Natural killer cell (primary cell): ENCODE data around the gene NID1. TPM values are rescaled to one million over a fixed set of nuclear protein-coding genes. Genes with fewer than 3 reads are reported as not detected.

Source experiments
- ATAC-seq, 3 donors: fragments of 150-1000 bp in 2 of 3; fragments of 200-7000 bp in 1 of 3; cut with Tn5 transposase; 1 replicate in 1 of 3; 2 replicates in 2 of 3; pipeline ENCODE4 v1.10.0; 2021; ENCODE audit warnings: mild to moderate bottlenecking in 2 of 3, moderate library complexity in 2 of 3
- DNase-seq, 2 donors: peaks; one replicate each; pipeline versions ENCODE4 v3.0.0 to v3.0.0-alpha.2; 2013 to 2021; ENCODE audit warnings: mixed read lengths in 1 of 2
- H3K27ac ChIP-seq: one replicate; pipeline ENCODE4 v1.5.1; 2013; ENCODE audit warnings: mild to moderate bottlenecking, low read length
- H3K27me3 ChIP-seq: one replicate; pipeline ENCODE4 v1.6.1; 2013; ENCODE audit warnings: low read length; ENCODE audit not compliant: control insufficient read depth, insufficient read depth
- H3K36me3 ChIP-seq: one replicate; pipeline ENCODE4 v1.6.1; 2013; ENCODE audit warnings: low read length; ENCODE audit not compliant: control insufficient read depth, insufficient read depth
- H3K4me1 ChIP-seq: one replicate; pipeline ENCODE4 v1.6.1; 2013; ENCODE audit warnings: low read length; ENCODE audit not compliant: control insufficient read depth, insufficient read depth
- H3K4me3 ChIP-seq: one replicate; pipeline ENCODE4 v1.5.1; 2013; ENCODE audit warnings: low read length
- H3K9me3 ChIP-seq: one replicate; pipeline ENCODE4 v1.6.1; 2013; ENCODE audit warnings: low read length; ENCODE audit not compliant: control insufficient read depth, insufficient read depth
- H3K27ac Mint-ChIP-seq, 2 donors: one replicate each; pipeline ENCODE4 v1.8.0; 2022; ENCODE audit warnings: mild to moderate bottlenecking in 2 of 2, mixed read lengths in 2 of 2, moderate library complexity in 1 of 2
- H3K27me3 Mint-ChIP-seq, 2 donors: one replicate each; pipeline ENCODE4 v1.8.0; 2022; ENCODE audit warnings: low read depth in 2 of 2, mixed read lengths in 2 of 2
- H3K36me3 Mint-ChIP-seq: one replicate; pipeline ENCODE4 v1.8.0; 2022; ENCODE audit warnings: mixed read lengths
- H3K4me1 Mint-ChIP-seq, 2 donors: one replicate each; pipeline ENCODE4 v1.8.0; 2022; ENCODE audit warnings: mixed read lengths in 2 of 2
- H3K4me3 Mint-ChIP-seq: one replicate; pipeline ENCODE4 v1.8.0; 2022; ENCODE audit warnings: mild to moderate bottlenecking, moderate library complexity, mixed read lengths
- H3K9me3 Mint-ChIP-seq, 2 donors: one replicate each; pipeline ENCODE4 v1.8.0; 2022; ENCODE audit warnings: mixed read lengths in 2 of 2
- CTCF ChIP-seq: fragments of 200-600 bp; IDR thresholded peaks from one replicate; pipeline ENCODE4 v1.8.0; 2022; ENCODE audit warnings: antibody characterized with exemption
- WGBS: methylation state at CpG from one replicate; pipeline ENCODE4 v1.1.7; 2013; ENCODE audit warnings: missing lambda C conversion rate; ENCODE audit not compliant: insufficient coverage; 5-methylcytosine and 5-hydroxymethylcytosine counted together
- intact Hi-C: fragments of 100-400 bp; cut with micrococcal nuclease; formaldehyde crosslinking; loops from one replicate; pipeline ENCODE4 v1.14.2; 2022
- total RNA-seq, 4 donors: library from RNA; stranded (reverse); fragments of 120-200 nt in 1 of 4; gene quantifications; one replicate each; pipeline versions ENCODE4 v1.2.3 to v1.2.4, GENCODE V29; 2013 to 2022

The NID1 gene
- total RNA-seq, 3 donors from 2014 or later (not counting 1 experiment from before 2014, with no cell fraction given), result 0.32 to 0.92 (median 0.85) TPM

GRCh38 chr1:235938709-235939479, 126.0 kb downstream of the NID1 start:
- H3K27me3 ChIP-seq, result no peaks in the 10 kb centered on the region
- no peaks in the 10 kb centered on the region for H3K9me3 ChIP-seq
- H3K4me3 Mint-ChIP-seq, result peak overlapping the region; percentile 80
- H3K36me3 Mint-ChIP-seq, result no peaks in the 10 kb centered on the region
- intact Hi-C loops, result loop anchor here (5.0 kb wide), 1 partner anchor 72 kb away; the partner anchor contains the start of gene LYST
- no peak for TF ChIP-seq CTCF
- no peaks in the 10 kb centered on the region for H3K27me3 Mint-ChIP-seq
- H3K36me3 ChIP-seq, result no peaks in the 10 kb centered on the region
- H3K4me1 ChIP-seq, result peaks cover 66% of the 10 kb centered on the region
- no peak overlapping the region for H3K4me3 ChIP-seq
- H3K27ac Mint-ChIP-seq, result peak overlapping the region; percentile 78 to 87
- ATAC-seq (peak; percentile 56 to 75 (median 63)), DNase-seq (peak in 1 of 2 donors; percentile 35)
- 18% methylated on average over 7 of the region's 7 CpGs for WGBS
- no peaks in the 10 kb centered on the region for H3K9me3 Mint-ChIP-seq
- H3K4me1 Mint-ChIP-seq, result peaks cover 52 to 67% of the 10 kb centered on the region in 2 donors
- peak overlapping the region; percentile 52 for H3K27ac ChIP-seq

- DNase-seq (no peak), ATAC-seq (peak; percentile 58 to 74 (median 60))
- Histone ChIP-seq H3K27ac (peak overlapping the region; percentile 27), H3K4me3 (no peak overlapping the region), H3K27me3 (no peaks in the 10 kb centered on the region), H3K4me1 (peaks cover 74% of the 10 kb centered on the region), H3K36me3 (no peaks in the 10 kb centered on the region), H3K9me3 (no peaks in the 10 kb centered on the region)
- H3K36me3 Mint-ChIP-seq, result no peaks in the 10 kb centered on the region
- 16% methylated on average over 5 of the region's 5 CpGs for WGBS
- no peaks in the 10 kb centered on the region for H3K27me3 Mint-ChIP-seq
- H3K9me3 Mint-ChIP-seq, result no peaks in the 10 kb centered on the region
- peak overlapping the region; percentile 82 for H3K4me3 Mint-ChIP-seq
- no peak for TF ChIP-seq CTCF
- H3K4me1 Mint-ChIP-seq, result peaks cover 51 to 64% of the 10 kb centered on the region in 2 donors
- intact Hi-C loops, result loop anchor here (5.0 kb wide), 1 partner anchor 70 kb away; the partner anchor contains the start of gene LYST
- peak overlapping the region; percentile 80 to 88 for H3K27ac Mint-ChIP-seq
These were observed 127.8 kb downstream of the NID1 start for GRCh38 chr1:235937123-235937522.

- Mint-ChIP-seq H3K4me1 (peaks cover 42 to 50% of the 10 kb centered on the region in 2 donors), H3K9me3 (no peaks in the 10 kb centered on the region), H3K27me3 (no peaks in the 10 kb centered on the region), H3K27ac (peak overlapping the region in 1 of 2 donors; percentile 70), H3K4me3 (peak overlapping the region; percentile 69), H3K36me3 (no peaks in the 10 kb centered on the region)
- ATAC-seq, result no peak
- 78% methylated on average over 21 of the region's 23 CpGs for WGBS
- no peak for TF ChIP-seq CTCF
- intact Hi-C loops, result loop anchor here (5.0 kb wide), 1 partner anchor 68 kb away; the partner anchor contains the start of gene LYST
- no peaks in the 10 kb centered on the region for H3K27me3 ChIP-seq
- no peaks in the 10 kb centered on the region for H3K9me3 ChIP-seq
- H3K4me1 ChIP-seq, result peaks cover 62% of the 10 kb centered on the region
- no peak overlapping the region for H3K27ac ChIP-seq
- H3K4me3 ChIP-seq, result no peak overlapping the region
- DNase-seq, result no peak
- H3K36me3 ChIP-seq, result no peaks in the 10 kb centered on the region
These were observed 129.4 kb downstream of the NID1 start for GRCh38 chr1:235935235-235936225.
